Measurements from ENCODE around the gene CCDC12.

CCDC12 gene

DNA sequence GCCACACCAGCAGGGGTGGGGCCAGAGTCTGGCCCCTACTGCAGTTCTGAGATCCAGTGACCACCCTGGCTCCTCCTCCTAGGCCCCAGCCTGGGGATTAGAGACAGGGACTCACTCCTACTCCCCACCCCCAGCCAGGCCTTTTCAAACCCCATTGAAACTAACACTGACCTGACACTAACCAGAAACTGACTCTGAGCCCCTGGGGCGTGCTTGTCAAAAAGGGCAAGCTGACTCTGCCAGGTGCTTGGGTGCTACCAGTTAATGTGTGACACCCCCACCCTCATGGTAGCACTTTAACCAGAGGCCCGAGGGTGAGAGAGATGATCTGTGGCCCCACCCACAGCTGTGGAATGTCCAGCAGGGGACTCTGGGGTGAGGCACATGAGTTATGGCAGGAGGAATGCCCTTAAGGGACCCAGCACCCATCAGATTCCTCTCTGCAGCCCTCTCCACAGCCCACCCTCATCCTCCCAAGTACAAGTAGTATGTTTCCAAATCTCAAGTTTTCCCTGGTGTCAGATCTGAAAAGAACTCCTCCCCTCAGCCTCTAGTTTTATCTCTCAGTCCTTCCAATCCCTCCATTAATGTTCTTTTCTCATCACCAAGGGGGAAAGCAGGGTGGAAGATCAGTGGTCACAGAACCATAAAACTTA, 97.6 kb downstream of the CCDC12 start:
- Histone ChIP-seq H3K4me3 (ENCODE audit: insufficient read depth, low read depth, low read length, poor library complexity, severe bottlenecking) (no peak overlapping the region), H3K4me1 (ENCODE audit: control insufficient read depth, insufficient read depth, low read length, poor library complexity, severe bottlenecking) (peaks cover 12% of the 10 kb centered on the region), H3K9me3 (ENCODE audit: control insufficient read depth, low read length) (no peaks in the 10 kb centered on the region), H3K27ac (ENCODE audit: insufficient read depth, low read length, poor library complexity, severe bottlenecking) (no peak overlapping the region), H3K36me3 (ENCODE audit: control insufficient read depth, insufficient read depth, low read length) (no peaks in the 10 kb centered on the region), H3K27me3 (replicated peaks; ENCODE audit: control insufficient read depth, insufficient read depth, low read length, poor library complexity, severe bottlenecking) (peaks cover 26% of the 10 kb centered on the region)
- DNase-seq = no peak

DNA sequence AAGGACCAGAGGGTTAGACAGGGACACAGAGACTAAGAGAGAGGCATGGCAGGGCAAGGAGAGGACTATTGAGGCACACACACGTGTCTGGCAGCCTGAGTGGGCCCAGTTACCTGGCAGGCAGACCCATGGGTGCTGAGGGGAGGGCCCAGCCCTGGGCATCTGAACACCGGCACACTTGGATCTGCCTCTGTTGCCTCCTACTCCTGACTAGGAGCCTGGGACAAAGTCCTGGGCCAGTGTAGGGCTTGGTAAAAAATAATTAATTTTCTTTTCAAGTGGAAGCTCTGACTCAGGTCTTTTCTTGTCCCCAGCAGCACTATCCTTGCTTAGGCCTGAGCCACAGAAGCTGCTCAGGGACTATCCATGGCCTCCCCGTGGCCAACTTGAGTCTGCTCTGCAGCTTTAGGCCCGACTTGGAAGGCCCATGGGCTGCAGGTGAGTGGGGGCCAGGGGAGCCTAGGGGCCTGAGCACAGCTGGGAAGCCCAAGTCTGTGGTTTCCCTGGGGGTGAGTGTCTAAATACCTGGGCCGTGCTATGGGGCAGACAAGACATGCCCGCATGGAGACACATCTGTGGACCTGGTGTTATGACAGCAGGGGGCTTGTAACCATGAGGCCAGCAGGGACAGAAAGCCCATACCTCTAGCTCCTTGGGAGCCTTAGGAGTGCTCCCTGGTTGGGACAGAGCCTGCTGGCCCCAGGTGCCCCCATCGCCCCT, 99.0 kb downstream of the CCDC12 start, which contains the start of gene PTH1R:
TSS of gene PTH1R (plus strand) at position 316 of the 720 bp plus-strand sequence. CDS start 5,839 bp downstream, outside the sequence.
- no peak within 1 kb of the TSS for H3K4me3 ChIP-seq (ENCODE audit: insufficient read depth, low read depth, low read length, poor library complexity, severe bottlenecking)
- peaks cover 8% of the 10 kb centered on the region for H3K4me1 ChIP-seq (ENCODE audit: control insufficient read depth, insufficient read depth, low read length, poor library complexity, severe bottlenecking)
- H3K27me3 ChIP-seq (replicated peaks; ENCODE audit: control insufficient read depth, insufficient read depth, low read length, poor library complexity, severe bottlenecking) = peaks cover 19% of the 10 kb centered on the region
- DNase-seq = no peak
- no peak within 1 kb of the TSS for H3K27ac ChIP-seq (ENCODE audit: insufficient read depth, low read length, poor library complexity, severe bottlenecking)
- H3K36me3 ChIP-seq (ENCODE audit: control insufficient read depth, insufficient read depth, low read length) = no peaks in the 10 kb centered on the region
- H3K9me3 ChIP-seq (ENCODE audit: control insufficient read depth, low read length) = no peaks in the 10 kb centered on the region

DNA sequence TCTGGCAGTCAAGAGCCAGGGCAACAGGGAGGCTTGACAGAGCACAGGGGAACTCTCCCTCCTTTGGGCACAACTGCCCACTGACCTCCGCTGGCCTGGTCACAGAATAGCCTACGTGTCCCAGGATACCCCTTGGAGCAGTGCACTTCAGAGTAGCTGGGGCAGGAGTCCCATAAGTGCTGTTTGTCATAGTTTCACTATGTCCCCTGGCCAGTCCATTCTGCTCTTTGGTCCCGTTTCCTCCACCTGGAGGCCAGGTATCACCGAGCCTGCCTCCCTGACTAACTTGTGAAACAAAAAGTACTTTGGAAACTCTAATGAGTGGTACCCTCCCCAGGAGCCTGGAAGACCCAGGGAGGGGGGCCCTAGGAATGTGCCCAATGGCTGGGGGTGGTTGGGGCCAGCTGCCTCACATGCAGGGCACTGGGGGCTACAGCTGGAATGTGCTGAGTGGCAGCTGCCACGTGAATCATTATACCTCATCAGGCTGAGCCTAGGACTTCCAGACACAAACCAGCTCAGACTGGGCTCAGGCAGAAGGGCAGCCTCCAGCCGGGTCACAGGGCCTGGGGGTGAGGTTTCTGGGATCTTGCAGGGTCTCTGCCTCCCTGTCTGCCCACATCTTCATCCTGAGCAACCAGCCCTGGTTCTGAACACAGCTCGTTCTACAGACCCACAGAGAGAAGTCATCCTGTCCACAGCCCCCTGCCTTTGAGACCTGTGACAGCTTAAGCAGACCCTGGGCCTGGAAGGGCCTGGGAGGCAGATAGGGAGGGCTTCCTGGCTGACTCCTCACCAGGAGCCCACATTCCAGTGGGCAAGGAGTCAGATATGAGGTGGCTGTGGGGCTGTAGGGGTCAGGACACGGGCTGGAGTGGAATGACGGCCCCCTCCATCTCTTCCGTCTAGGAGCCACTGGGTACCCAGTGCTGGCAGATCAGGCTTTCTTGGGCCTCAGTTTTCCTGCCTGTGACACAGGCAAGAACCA, 99.9 kb downstream of the CCDC12 start:
- Histone ChIP-seq H3K27ac (ENCODE audit: insufficient read depth, low read length, poor library complexity, severe bottlenecking) (no peak overlapping the region), H3K36me3 (ENCODE audit: control insufficient read depth, insufficient read depth, low read length) (no peaks in the 10 kb centered on the region), H3K4me1 (ENCODE audit: control insufficient read depth, insufficient read depth, low read length, poor library complexity, severe bottlenecking) (peaks cover 6% of the 10 kb centered on the region), H3K4me3 (ENCODE audit: insufficient read depth, low read depth, low read length, poor library complexity, severe bottlenecking) (no peak overlapping the region), H3K9me3 (ENCODE audit: control insufficient read depth, low read length) (no peaks in the 10 kb centered on the region), H3K27me3 (replicated peaks; ENCODE audit: control insufficient read depth, insufficient read depth, low read length, poor library complexity, severe bottlenecking) (peaks cover 9% of the 10 kb centered on the region)
- DNase-seq = no peak

DNA sequence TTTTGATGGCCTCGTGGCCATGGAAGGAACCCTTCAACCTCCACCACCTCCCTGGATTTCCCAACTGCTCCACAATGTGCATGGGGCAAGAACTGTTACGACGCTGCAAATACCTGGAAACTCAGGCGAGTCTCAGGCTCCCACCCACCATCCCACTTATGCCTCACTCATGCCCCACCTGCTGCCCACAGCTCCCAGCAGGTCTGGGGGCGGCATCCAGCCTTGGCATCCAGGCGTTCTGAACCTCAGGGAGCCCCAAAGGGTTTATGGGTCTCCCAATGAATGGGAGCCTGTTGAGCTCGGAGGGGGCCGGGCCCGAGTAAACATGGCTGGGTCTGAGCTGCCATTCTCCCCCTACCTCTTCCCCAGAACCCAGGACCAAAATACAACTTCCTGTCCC, 101.0 kb downstream of the CCDC12 start:
- Histone ChIP-seq H3K9me3 (ENCODE audit: control insufficient read depth, low read length) (no peaks in the 10 kb centered on the region), H3K4me3 (ENCODE audit: insufficient read depth, low read depth, low read length, poor library complexity, severe bottlenecking) (no peak overlapping the region), H3K36me3 (ENCODE audit: control insufficient read depth, insufficient read depth, low read length) (no peaks in the 10 kb centered on the region), H3K4me1 (ENCODE audit: control insufficient read depth, insufficient read depth, low read length, poor library complexity, severe bottlenecking) (no peaks in the 10 kb centered on the region), H3K27me3 (replicated peaks; ENCODE audit: control insufficient read depth, insufficient read depth, low read length, poor library complexity, severe bottlenecking) (no peaks in the 10 kb centered on the region), H3K27ac (ENCODE audit: insufficient read depth, low read length, poor library complexity, severe bottlenecking) (no peak overlapping the region)
- DNase-seq = no peak

DNA sequence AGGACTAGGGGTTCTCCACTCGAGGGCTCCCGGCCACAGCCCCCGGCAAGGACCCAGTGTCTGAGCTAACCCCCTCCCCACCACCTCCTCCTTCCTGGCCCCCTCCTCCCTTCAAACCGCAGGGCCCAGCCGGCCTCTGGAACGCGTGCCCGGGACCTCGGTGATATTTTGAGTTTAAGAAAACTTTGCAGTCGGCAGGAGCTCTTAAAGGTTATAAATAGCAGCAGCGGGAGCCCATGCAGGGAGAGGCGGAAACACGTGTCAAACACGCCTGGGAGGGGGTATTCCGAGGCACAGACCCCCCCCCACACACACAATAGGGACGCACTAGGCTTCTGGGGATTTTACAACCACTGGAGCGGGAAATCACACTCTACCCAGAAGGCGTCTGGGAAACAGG, 102.1 kb downstream of the CCDC12 start:
- DNase-seq = no peak
- Histone ChIP-seq H3K36me3 (ENCODE audit: control insufficient read depth, insufficient read depth, low read length) (no peaks in the 10 kb centered on the region), H3K27ac (ENCODE audit: insufficient read depth, low read length, poor library complexity, severe bottlenecking) (no peak overlapping the region), H3K9me3 (ENCODE audit: control insufficient read depth, low read length) (no peaks in the 10 kb centered on the region), H3K4me3 (ENCODE audit: insufficient read depth, low read depth, low read length, poor library complexity, severe bottlenecking) (no peak overlapping the region), H3K4me1 (ENCODE audit: control insufficient read depth, insufficient read depth, low read length, poor library complexity, severe bottlenecking) (no peaks in the 10 kb centered on the region), H3K27me3 (replicated peaks; ENCODE audit: control insufficient read depth, insufficient read depth, low read length, poor library complexity, severe bottlenecking) (no peaks in the 10 kb centered on the region)

DNA sequence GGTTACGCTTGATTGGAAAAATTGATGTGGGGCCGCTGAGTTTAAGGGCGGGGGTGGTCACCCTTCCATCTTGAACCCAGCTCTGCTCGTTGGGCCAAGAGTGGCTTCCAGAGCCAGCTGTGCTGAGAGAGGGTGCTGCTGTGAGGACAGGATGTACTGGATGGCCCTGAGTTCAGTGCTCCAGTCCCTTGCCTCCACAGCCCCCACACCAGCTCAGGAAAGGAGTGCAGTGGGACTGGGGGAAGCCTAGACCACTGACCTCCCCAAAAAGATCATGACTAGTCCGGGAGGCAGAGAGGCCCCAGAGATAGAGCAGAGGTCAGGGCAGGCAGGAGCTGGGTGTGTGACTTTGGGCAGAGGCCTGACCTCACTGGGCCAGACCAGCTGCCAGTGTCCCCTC, 103.0 kb downstream of the CCDC12 start:
- no peaks in the 10 kb centered on the region for H3K4me1 ChIP-seq (ENCODE audit: control insufficient read depth, insufficient read depth, low read length, poor library complexity, severe bottlenecking)
- no peaks in the 10 kb centered on the region for H3K36me3 ChIP-seq (ENCODE audit: control insufficient read depth, insufficient read depth, low read length)
- no peak overlapping the region for H3K4me3 ChIP-seq (ENCODE audit: insufficient read depth, low read depth, low read length, poor library complexity, severe bottlenecking)
- H3K27ac ChIP-seq (ENCODE audit: insufficient read depth, low read length, poor library complexity, severe bottlenecking) = no peak overlapping the region
- no peaks in the 10 kb centered on the region for H3K9me3 ChIP-seq (ENCODE audit: control insufficient read depth, low read length)
- no peak for DNase-seq
- no peaks in the 10 kb centered on the region for H3K27me3 ChIP-seq (replicated peaks; ENCODE audit: control insufficient read depth, insufficient read depth, low read length, poor library complexity, severe bottlenecking)

Measured in effector memory CD4-positive, alpha-beta T cell (primary cell).